GM23338 (cell line): ENCODE results near the gene MYO18A. TPM values are rescaled to one million over a fixed set of nuclear protein-coding genes. Genes with fewer than 3 reads are reported as not detected.
A peak's percentile ranks its signal among the peaks of the same experiment; 100 is the strongest.

ENCODE experiments used
- ATAC-seq: fragments of 200-7000 bp; cut with Tn5 transposase; 3 replicates; pipeline ENCODE4 v1.9.1; 2020
- DNase-seq: peaks from one replicate; pipeline ENCODE4 v3.0.0-alpha.2; 2015; ENCODE audit warnings: low spot score
- H2AFZ ChIP-seq: fragments of 200-600 bp; sonication (generic); 2 replicates; pipeline ENCODE4 v1.8.0; 2016; ENCODE audit warnings: antibody characterized with exemption, mild to moderate bottlenecking, moderate library complexity
- H3F3A ChIP-seq: fragments of 200-600 bp; sonication (generic); replicated peaks from 2 replicates; pipeline ENCODE4 v1.8.0; 2017; ENCODE audit warnings: antibody characterized with exemption, mixed run types, low read depth
- H3K27ac ChIP-seq: fragments of 200-600 bp; sonication (generic); 2 replicates; pipeline ENCODE4 v1.6.1; 2016; ENCODE audit warnings: low read depth
- H3K27me3 ChIP-seq: fragments of 200-600 bp; sonication (generic); 2 replicates; pipeline ENCODE4 v1.8.0; 2016; ENCODE audit warnings: mild to moderate bottlenecking, mixed run types, moderate library complexity; ENCODE audit not compliant: insufficient read depth
- H3K36me3 ChIP-seq: fragments of 200-600 bp; sonication (generic); 2 replicates; pipeline ENCODE4 v1.8.0; 2016; ENCODE audit warnings: mild to moderate bottlenecking; ENCODE audit not compliant: insufficient read depth
- H3K4me1 ChIP-seq: fragments of 200-600 bp; sonication (generic); 2 replicates; pipeline ENCODE4 v1.8.0; 2016; ENCODE audit warnings: mild to moderate bottlenecking, moderate library complexity; ENCODE audit not compliant: insufficient read depth
- H3K4me2 ChIP-seq: fragments of 200-600 bp; sonication (generic); 2 replicates; pipeline ENCODE4 v1.7.1; 2017; ENCODE audit warnings: mixed run types
- H3K4me3 ChIP-seq: fragments of 200-600 bp; sonication (generic); 2 replicates; pipeline ENCODE4 v1.6.1; 2016; ENCODE audit warnings: mixed run types
- H3K79me2 ChIP-seq: fragments of 200-600 bp; sonication (generic); replicated peaks from 2 replicates; pipeline ENCODE4 v1.8.0; 2017; ENCODE audit warnings: mild to moderate bottlenecking; ENCODE audit not compliant: insufficient read depth
- H3K9me2 ChIP-seq: fragments of 200-600 bp; sonication (generic); 2 replicates; pipeline ENCODE4 v1.8.0; 2017; ENCODE audit not compliant: insufficient read depth
- H4K20me1 ChIP-seq: fragments of 200-600 bp; sonication (generic); replicated peaks from 2 replicates; pipeline ENCODE4 v1.8.0; 2017; ENCODE audit warnings: mild to moderate bottlenecking; ENCODE audit not compliant: insufficient read depth
- H3K27ac Mint-ChIP-seq: 2 replicates; pipeline ENCODE4 v1.8.0; 2020; ENCODE audit warnings: inconsistent platforms, mild to moderate bottlenecking, moderate library complexity, mixed read lengths
- H3K27me3 Mint-ChIP-seq: 3 replicates; pipeline ENCODE4 v1.8.0; 2022; ENCODE audit warnings: low read depth, mild to moderate bottlenecking, moderate library complexity, mixed read lengths, inconsistent platforms; ENCODE audit not compliant: insufficient read depth, poor library complexity
- H3K36me3 Mint-ChIP-seq: 3 replicates; pipeline ENCODE4 v1.8.0; 2021; ENCODE audit warnings: low read depth, mild to moderate bottlenecking, inconsistent platforms, moderate library complexity, mixed read lengths
- H3K4me1 Mint-ChIP-seq: 3 replicates; pipeline ENCODE4 v1.8.0; 2020; ENCODE audit warnings: mild to moderate bottlenecking, inconsistent platforms, mixed read lengths
- H3K4me3 Mint-ChIP-seq: 3 replicates; pipeline ENCODE4 v1.8.0; 2021; ENCODE audit warnings: moderate library complexity, mild to moderate bottlenecking, inconsistent platforms, mixed read lengths
- H3K9me3 Mint-ChIP-seq: 3 replicates; pipeline ENCODE4 v1.8.0; 2020; ENCODE audit warnings: moderate library complexity, mild to moderate bottlenecking, inconsistent platforms, mixed read lengths
- EZH2 ChIP-seq: fragments of 200-600 bp; sonication (generic); IDR thresholded peaks from one replicate; pipeline ENCODE4 v1.8.0; 2017; ENCODE audit warnings: antibody characterized with exemption, mild to moderate bottlenecking, low read depth; ENCODE audit not compliant: unreplicated experiment
- EZH2phosphoT487 ChIP-seq: fragments of 200-600 bp; sonication (generic); IDR thresholded peaks from one replicate; pipeline ENCODE4 v1.8.1; 2018; ENCODE audit warnings: antibody characterized with exemption; ENCODE audit not compliant: unreplicated experiment
- JUNB ChIP-seq: IDR thresholded peaks from one replicate; pipeline ENCODE4 v1.6.1; 2016; ENCODE audit warnings: antibody characterized with exemption; ENCODE audit not compliant: unreplicated experiment
- NANOG ChIP-seq: IDR thresholded peaks from 2 replicates; pipeline ENCODE4 v1.6.1; 2016; ENCODE audit warnings: antibody characterized with exemption, borderline replicate concordance
- POLR2AphosphoS5 ChIP-seq: IDR thresholded peaks from 2 replicates; pipeline ENCODE4 v1.6.1; 2016; ENCODE audit warnings: antibody characterized with exemption, low read depth
- STAT1 ChIP-seq: IDR thresholded peaks from one replicate; pipeline ENCODE4 v1.6.1; 2016; ENCODE audit warnings: antibody characterized with exemption; ENCODE audit not compliant: unreplicated experiment
- ZNF331 ChIP-seq: fragments of 250-450 bp; sonication (Bioruptor Pico); IDR thresholded peaks from 2 replicates; pipeline ENCODE4 v1.5.0; 2020; ENCODE audit warnings: low read depth, mild to moderate bottlenecking, moderate library complexity
- ZNF462 ChIP-seq: fragments of 250-450 bp; sonication (Bioruptor Pico); IDR thresholded peaks from 2 replicates; pipeline ENCODE4 v1.5.0; 2020; ENCODE audit warnings: mild to moderate bottlenecking, moderate library complexity
- polyA plus RNA-seq: library from polyadenylated mRNA; unstranded; fragments of >200 nt; fragmentation: Nextera tagmentation; extraction: Ambion mirVana; gene quantifications from 2 replicates; pipeline ENCODE4 v1.2.1, GENCODE V29; 2016
- total RNA-seq: library from RNA; depleted of rRNA; stranded (reverse); fragments of >200 nt; shearing (Covaris generic); gene quantifications from 2 replicates; pipeline ENCODE4 v1.2.3, GENCODE V29; 2014
- TF ChIP-seq, protein P1 (sequence below), 2 experiments: fragments of 200-600 bp in 1 of 2; sonication (generic) in 1 of 2; conservative IDR thresholded peaks; 2 replicates each; pipeline versions ENCODE4 v1.5.1 to v1.6.1; 2016 to 2017; ENCODE audit warnings: antibody characterized with exemption in 2 of 2, low read depth in 2 of 2, mild to moderate bottlenecking in 2 of 2, moderate library complexity in 1 of 2

Gene MYO18A
- total and polyA plus RNA-seq, 2 experiments from 2014 or later = 18.3 to 37.5 TPM

GRCh38 chr17:29038085-29038795 lies 142.0 kb downstream of the MYO18A start:
- DNase-seq (no peak), ATAC-seq (no peak)
- peak overlapping the region; percentile 72; the same call in 1 of the 2 replicates for H2AFZ ChIP-seq

More at GRCh38 chr17:29038085-29038795, 142.0 kb downstream of the MYO18A start:
- Mint-ChIP-seq H3K27ac (no peak overlapping the region), H3K4me1 (peaks cover 28% of the 10 kb centered on the region), H3K9me3 (peaks cover 22% of the 10 kb centered on the region), H3K36me3 (peaks cover 21% of the 10 kb centered on the region), H3K4me3 (no peak overlapping the region), H3K27me3 (peaks cover 5% of the 10 kb centered on the region)
- Histone ChIP-seq H4K20me1 (no peaks in the 10 kb centered on the region), H3K27ac (peak overlapping the region; percentile 89), H3K4me3 (no peak overlapping the region), H3K36me3 (no peaks in the 10 kb centered on the region), H3K4me1 (peaks cover 58% of the 10 kb centered on the region), H3K79me2 (no peaks in the 10 kb centered on the region), H3K9me2 (peaks cover 11% of the 10 kb centered on the region; the same call in 1 of the 2 replicates), H3K4me2 (peak overlapping the region; percentile 46), H3K27me3 (no peaks in the 10 kb centered on the region), H3F3A (peaks cover 11% of the 10 kb centered on the region)
- TF ChIP-seq EZH2phosphoT487 (no peak), STAT1 (no peak), NANOG (no peak), ZNF331 (CRISPR knock-in tag) (no peak), JUNB (no peak), ZNF462 (CRISPR knock-in tag) (no peak), EZH2 (no peak), POLR2AphosphoS5 (no peak)
- TF ChIP-seq, protein P1, sequence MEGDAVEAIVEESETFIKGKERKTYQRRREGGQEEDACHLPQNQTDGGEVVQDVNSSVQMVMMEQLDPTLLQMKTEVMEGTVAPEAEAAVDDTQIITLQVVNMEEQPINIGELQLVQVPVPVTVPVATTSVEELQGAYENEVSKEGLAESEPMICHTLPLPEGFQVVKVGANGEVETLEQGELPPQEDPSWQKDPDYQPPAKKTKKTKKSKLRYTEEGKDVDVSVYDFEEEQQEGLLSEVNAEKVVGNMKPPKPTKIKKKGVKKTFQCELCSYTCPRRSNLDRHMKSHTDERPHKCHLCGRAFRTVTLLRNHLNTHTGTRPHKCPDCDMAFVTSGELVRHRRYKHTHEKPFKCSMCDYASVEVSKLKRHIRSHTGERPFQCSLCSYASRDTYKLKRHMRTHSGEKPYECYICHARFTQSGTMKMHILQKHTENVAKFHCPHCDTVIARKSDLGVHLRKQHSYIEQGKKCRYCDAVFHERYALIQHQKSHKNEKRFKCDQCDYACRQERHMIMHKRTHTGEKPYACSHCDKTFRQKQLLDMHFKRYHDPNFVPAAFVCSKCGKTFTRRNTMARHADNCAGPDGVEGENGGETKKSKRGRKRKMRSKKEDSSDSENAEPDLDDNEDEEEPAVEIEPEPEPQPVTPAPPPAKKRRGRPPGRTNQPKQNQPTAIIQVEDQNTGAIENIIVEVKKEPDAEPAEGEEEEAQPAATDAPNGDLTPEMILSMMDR (conservative IDR thresholded peaks at IDR 0.05; ENCODE audit: low read depth in 2 of 2) = no peak
